Measurements from ENCODE around the gene TMEM238L. TPM values are rescaled to one million over a fixed set of nuclear protein-coding genes. Genes with fewer than 3 reads are reported as not detected.

TMEM238L gene
- total and polyA plus RNA-seq, 2 of the 4 experiments (the other 2 are of a cell fraction) = not detected

DNA sequence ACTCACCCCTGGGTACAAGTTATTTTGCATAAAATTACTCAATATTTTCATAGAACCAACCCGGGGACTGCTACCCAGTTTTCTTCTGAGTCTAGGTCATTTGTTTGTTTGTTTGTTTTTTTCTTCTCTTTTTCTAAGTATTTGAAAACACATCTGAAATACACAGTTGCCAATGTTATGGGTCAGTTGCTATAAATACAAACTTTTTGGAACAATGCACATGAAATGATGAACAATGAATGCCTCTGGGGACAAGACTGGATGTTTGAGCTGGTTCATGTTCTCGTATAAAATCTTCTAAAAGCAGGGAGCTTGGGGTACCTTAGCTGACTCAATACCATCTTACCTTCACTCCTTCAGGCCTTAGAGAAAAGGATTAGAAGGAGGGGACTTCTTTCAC, 30.5 kb downstream of the TMEM238L start:
- Histone ChIP-seq H3K4me3 (ENCODE audit: insufficient read depth, low read depth, low read length) (no peak overlapping the region), H3K4ac (ENCODE audit: low read depth, low read length) (no peak overlapping the region), H3K9me1 (ENCODE audit: insufficient read depth, low read length) (no peaks in the 10 kb centered on the region), H4K20me1 (ENCODE audit: insufficient read depth, low read length) (no peaks in the 10 kb centered on the region), H4K91ac (ENCODE audit: insufficient read depth, low read depth, low read length) (no peak overlapping the region), H3K14ac (replicated peaks; ENCODE audit: low read depth, low read length) (no peak overlapping the region), H2BK5ac (ENCODE audit: low read depth, low read length, poor library complexity, severe bottlenecking) (no peak overlapping the region), H2AK5ac (ENCODE audit: low read depth, low read length) (no peak overlapping the region), H3K56ac (ENCODE audit: extremely low read depth, insufficient read depth, low read length) (no peak overlapping the region), H2BK15ac (ENCODE audit: low read depth, low read length) (no peak overlapping the region), H2AK9ac (replicated peaks; ENCODE audit: low read depth, low read length, poor library complexity) (no peak overlapping the region), H3K27me3 (ENCODE audit: control insufficient read depth, insufficient read depth, low read length) (no peaks in the 10 kb centered on the region), H3K4me1 (ENCODE audit: control insufficient read depth, insufficient read depth, low read length) (no peaks in the 10 kb centered on the region), H3K36me3 (ENCODE audit: control insufficient read depth, insufficient read depth, low read length) (no peaks in the 10 kb centered on the region), H3K9ac (ENCODE audit: low read depth, low read length) (no peak overlapping the region), H2BK20ac (ENCODE audit: low read depth, low read length) (no peak overlapping the region), H3K9me3 (ENCODE audit: control insufficient read depth, insufficient read depth, low read length) (no peaks in the 10 kb centered on the region; the same call in 1 of the 2 replicates), H4K8ac (ENCODE audit: low read depth in 2 of 2, low read length in 2 of 2) (no peak overlapping the region), H3K23ac (ENCODE audit: low read depth, low read length) (no peak overlapping the region), H3K79me1 (ENCODE audit: low read depth in 1 of 2, low read length in 2 of 2) (no peaks in the 10 kb centered on the region), H3K4me2 (ENCODE audit: low read depth, low read length) (no peak overlapping the region), H2BK120ac (ENCODE audit: low read depth, low read length) (no peak overlapping the region), H2AFZ (replicated peaks; ENCODE audit: low read length, poor library complexity) (no peak overlapping the region), H3K18ac (ENCODE audit: low read depth, low read length) (no peak overlapping the region), H4K5ac (ENCODE audit: low read depth, low read length) (no peak overlapping the region), H3K27ac (ENCODE audit: insufficient read depth, low read length) (no peak overlapping the region)
- DNase-seq (no peak), ATAC-seq (ENCODE audit: low read depth) (no peak)
- intact Hi-C loops (cut with micrococcal nuclease) = no loop called here
- TF ChIP-seq POLR2A (IDR thresholded peaks at IDR 0.05; ENCODE audit: low read depth, low read length) (no peak), CHD1 (IDR thresholded peaks at IDR 0.05; ENCODE audit: low read depth, low read length) (no peak), SMC3 (IDR thresholded peaks at IDR 0.05; ENCODE audit: low read depth, low read length) (no peak), BHLHE40 (IDR thresholded peaks at IDR 0.05; ENCODE audit: low read depth, low read length) (no peak), RAD21 (IDR thresholded peaks at IDR 0.05; ENCODE audit: low read length) (no peak), MAZ (IDR thresholded peaks at IDR 0.05; ENCODE audit: borderline replicate concordance, low read depth, low read length) (no peak), RCOR1 (IDR thresholded peaks at IDR 0.05; ENCODE audit: insufficient replicate concordance, low read length) (no peak), FOS (IDR thresholded peaks at IDR 0.05; ENCODE audit: low read depth, low read length) (no peak), MXI1 (IDR thresholded peaks at IDR 0.05; ENCODE audit: borderline replicate concordance, low read depth, low read length) (no peak), CEBPB (IDR thresholded peaks at IDR 0.05; ENCODE audit: low read depth, low read length) (no peak), RFX5 (IDR thresholded peaks at IDR 0.05; ENCODE audit: low read depth, low read length) (no peak), MAFK (IDR thresholded peaks at IDR 0.05; ENCODE audit: low read depth, low read length) (no peak), NFE2L2 (IDR thresholded peaks at IDR 0.05; ENCODE audit: low read depth, low read length) (no peak)
- TF ChIP-seq, protein P1, sequence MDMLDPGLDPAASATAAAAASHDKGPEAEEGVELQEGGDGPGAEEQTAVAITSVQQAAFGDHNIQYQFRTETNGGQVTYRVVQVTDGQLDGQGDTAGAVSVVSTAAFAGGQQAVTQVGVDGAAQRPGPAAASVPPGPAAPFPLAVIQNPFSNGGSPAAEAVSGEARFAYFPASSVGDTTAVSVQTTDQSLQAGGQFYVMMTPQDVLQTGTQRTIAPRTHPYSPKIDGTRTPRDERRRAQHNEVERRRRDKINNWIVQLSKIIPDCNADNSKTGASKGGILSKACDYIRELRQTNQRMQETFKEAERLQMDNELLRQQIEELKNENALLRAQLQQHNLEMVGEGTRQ (IDR thresholded peaks at IDR 0.05; ENCODE audit: low read depth, low read length) = no peak
- TF ChIP-seq, protein P2, sequence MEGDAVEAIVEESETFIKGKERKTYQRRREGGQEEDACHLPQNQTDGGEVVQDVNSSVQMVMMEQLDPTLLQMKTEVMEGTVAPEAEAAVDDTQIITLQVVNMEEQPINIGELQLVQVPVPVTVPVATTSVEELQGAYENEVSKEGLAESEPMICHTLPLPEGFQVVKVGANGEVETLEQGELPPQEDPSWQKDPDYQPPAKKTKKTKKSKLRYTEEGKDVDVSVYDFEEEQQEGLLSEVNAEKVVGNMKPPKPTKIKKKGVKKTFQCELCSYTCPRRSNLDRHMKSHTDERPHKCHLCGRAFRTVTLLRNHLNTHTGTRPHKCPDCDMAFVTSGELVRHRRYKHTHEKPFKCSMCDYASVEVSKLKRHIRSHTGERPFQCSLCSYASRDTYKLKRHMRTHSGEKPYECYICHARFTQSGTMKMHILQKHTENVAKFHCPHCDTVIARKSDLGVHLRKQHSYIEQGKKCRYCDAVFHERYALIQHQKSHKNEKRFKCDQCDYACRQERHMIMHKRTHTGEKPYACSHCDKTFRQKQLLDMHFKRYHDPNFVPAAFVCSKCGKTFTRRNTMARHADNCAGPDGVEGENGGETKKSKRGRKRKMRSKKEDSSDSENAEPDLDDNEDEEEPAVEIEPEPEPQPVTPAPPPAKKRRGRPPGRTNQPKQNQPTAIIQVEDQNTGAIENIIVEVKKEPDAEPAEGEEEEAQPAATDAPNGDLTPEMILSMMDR (conservative IDR thresholded peaks at IDR 0.05; ENCODE audit: low read depth, low read length) = no peak
- TF ChIP-seq, protein P3, sequence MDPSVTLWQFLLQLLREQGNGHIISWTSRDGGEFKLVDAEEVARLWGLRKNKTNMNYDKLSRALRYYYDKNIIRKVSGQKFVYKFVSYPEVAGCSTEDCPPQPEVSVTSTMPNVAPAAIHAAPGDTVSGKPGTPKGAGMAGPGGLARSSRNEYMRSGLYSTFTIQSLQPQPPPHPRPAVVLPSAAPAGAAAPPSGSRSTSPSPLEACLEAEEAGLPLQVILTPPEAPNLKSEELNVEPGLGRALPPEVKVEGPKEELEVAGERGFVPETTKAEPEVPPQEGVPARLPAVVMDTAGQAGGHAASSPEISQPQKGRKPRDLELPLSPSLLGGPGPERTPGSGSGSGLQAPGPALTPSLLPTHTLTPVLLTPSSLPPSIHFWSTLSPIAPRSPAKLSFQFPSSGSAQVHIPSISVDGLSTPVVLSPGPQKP (IDR thresholded peaks at IDR 0.05; ENCODE audit: borderline replicate concordance, low read depth, low read length) = no peak
- ChIA-PET CTCF (interaction anchor here (1.0 kb wide), 1 partner anchor 12 kb away, joined by 3 read pairs; no protein-coding TSS in a partner anchor), POLR2A (ENCODE audit: unreplicated experiment) (no interaction called here)
- WGBS, 2 experiments (ENCODE audit: extremely low coverage in 2 of 2, insufficient read length in 1 of 2) = no CpG with 5 or more reads among the region's 2 CpGs
- in situ Hi-C loops (cut with MboI; ENCODE audit: low sequenced_read_pairs) = no loop called here
- no TSS peak for BruUV-seq (replicated peaks)
- dilution Hi-C loops (cut with HindIII; ENCODE audit: low sequenced_read_pairs, unreplicated experiment) = no loop called here

All from IMR-90 (cell line).